Measurements from ENCODE around the gene MRPL55. TPM values are rescaled to one million over a fixed set of nuclear protein-coding genes. Genes with fewer than 3 reads are reported as not detected.
A peak's percentile ranks its signal among the peaks of the same experiment; 100 is the strongest.

MRPL55 gene
- total RNA-seq, 1 experiment from 2014 or later, result 201 TPM

DNA sequence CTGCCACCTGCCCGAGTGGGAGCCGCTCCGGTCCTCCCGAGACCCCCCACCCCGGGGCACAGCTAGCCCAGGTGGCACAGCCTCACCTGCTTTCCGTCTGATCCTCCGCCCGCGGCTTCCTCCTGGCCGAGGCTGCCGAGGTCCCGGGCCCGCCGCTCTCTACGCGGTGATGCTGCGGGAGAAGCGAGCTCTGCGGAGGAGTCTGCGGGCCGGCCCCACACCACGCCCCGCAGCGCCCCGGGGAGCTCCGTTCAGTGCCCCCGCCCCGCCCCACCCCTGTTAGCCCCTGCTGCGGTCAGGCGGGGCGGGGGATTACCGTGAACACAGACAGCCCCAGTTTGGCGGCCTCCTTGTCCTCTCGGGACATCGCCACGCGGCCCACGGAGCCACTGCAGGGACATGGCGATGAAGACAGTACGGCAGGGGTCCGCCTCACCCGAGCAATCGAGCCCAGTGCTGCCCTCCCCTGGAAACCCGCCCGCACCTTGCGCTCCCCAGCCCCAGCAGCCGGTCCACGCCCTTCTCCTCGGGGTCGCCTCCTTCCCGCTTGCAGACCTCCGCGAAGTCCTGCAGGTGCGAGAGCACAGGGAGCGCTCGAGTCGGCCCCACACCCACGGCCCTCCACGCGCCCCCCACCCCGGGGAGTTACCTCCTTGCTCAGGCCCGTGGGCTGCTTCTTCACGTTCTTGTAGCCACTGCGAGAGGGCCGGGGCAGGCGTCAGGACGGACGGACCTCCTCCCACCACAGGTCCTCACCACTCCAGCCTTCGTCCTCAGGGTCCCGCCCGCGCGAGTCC lies 6.9 kb downstream of the MRPL55 start:
- peak; percentile 57 for DNase-seq (ENCODE audit: low spot score)

DNA sequence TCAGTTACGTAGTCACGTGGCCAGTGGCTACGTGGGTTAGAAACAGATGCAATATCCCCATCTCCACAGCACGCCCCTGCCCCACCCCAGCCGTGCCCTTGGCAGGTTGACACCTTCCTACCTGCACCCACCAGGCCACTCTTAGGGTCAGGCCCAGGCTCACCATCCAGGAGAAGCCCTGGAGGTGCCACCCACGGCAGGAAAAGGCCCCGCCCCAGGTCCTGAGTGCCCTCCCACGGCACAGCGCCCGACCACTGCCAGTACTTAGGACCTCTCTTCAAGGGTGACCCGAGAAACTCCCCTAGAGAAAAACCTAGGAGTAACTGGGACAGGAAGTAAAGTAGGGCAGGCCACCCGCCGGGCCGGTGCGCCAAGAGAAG lies 7.5 kb downstream of the MRPL55 start:
- no peak for DNase-seq (ENCODE audit: low spot score)

DNA sequence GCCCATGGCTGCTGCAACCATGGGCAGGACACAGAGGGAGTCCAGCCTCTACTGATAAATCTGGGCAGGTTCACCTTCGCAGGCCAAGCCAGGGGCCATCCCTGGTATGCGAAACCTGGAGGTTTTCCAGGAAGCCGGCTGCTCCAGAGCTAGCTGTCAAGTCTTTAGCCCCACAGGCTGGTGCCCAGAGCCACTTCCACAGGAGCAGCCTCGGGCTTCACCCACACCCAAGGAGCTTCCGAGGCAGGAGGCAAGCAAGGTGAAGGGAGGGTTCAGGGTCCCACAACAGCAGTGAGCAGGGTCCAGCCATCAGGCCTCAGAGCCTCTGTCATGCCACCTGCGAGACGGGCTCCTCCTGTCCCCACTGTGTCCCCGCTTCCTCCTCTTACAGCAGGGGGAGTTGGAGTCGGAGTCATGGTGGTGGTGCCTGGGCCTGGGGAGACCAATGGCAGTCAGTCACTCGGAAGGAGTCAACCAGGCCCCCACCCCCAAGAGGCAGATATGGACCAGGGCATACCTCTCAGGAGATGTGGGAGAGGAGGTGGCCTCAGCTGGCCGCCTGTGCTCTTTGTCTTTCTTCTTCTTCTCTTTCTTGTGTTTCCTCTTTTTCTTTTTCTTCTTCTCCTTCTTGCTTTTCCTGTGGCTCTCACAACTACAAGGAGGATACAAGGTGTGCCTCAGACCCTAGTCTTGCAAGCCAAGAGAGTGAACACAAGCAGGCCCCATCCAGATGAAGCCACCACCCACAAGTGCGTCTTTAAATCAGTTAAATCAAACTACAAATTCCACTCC lies 8.1 kb downstream of the MRPL55 start:
- no peak for DNase-seq (ENCODE audit: low spot score)

DNA sequence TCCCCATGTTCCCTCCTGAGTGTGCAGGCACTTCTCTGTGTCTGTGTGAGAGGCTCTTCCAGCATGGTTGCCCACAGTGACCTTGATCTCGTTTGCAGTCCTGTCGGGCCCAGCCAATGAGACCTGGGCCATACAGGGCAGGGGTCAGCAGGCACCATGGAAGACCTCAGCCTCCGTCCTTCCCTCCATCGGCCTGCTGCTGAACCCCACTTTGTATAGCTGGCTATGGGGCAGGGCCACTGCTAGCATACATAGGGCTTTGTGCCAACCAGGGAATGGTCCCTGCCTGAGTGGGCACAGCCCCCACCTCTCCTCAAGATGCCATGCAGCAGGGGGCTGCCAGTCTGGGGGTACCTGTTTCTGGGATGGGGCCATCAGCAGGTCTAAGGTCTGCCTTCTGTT lies 9.8 kb downstream of the MRPL55 start:
- DNase-seq (ENCODE audit: low spot score), result no peak

DNA sequence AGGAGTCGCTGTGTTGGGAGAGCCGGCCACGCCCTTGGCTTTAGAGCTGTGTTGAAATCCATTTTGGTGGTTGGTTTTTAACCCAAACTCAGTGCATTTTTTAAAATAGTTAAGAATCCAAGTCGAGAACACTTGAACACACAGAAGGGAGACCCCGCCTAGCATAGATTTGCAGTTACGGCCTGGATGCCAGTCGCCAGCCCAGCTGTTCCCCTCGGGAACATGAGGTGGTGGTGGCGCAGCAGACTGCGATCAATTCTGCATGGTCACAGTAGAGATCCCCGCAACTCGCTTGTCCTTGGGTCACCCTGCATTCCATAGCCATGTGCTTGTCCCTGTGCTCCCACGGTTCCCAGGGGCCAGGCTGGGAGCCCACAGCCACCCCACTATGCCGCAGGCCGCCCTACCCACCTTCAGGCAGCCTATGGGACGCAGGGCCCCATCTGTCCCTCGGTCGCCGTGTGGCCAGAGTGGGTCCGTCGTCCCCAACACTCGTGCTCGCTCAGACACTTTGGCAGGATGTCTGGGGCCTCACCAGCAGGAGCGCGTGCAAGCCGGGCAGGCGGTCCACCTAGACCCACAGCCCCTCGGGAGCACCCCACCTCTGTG lies 10.7 kb downstream of the MRPL55 start:
- no peak for DNase-seq (ENCODE audit: low spot score)

DNA sequence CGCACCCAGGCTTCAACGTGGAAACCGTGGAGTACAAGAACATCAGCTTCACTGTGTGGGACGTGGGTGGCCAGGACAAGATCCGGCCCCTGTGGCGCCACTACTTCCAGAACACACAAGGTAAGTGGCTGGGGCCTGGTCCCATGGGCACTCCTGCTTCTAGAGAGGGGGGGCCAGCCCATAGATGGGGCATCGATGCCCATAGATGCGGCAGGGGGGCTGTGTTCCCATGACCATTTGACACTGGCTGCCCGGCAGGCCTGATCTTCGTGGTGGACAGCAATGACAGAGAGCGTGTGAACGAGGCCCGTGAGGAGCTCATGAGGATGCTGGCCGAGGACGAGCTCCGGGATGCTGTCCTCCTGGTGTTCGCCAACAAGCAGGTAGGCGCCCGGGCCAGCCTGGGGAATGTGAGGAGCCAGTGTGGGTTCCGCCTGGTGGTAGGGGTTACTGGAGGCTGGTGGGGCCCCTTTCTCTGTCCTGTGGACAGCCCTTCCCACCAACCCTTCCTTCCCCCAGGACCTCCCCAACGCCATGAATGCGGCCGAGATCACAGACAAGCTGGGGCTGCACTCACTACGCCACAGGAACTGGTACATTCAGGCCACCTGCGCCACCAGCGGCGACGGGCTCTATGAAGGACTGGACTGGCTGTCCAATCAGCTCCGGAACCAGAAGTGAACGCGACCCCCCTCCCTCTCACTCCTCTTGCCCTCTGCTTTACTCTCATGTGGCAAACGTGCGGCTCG lies 11.6 kb downstream of the MRPL55 start:
- no peak for DNase-seq (ENCODE audit: low spot score)

DNA sequence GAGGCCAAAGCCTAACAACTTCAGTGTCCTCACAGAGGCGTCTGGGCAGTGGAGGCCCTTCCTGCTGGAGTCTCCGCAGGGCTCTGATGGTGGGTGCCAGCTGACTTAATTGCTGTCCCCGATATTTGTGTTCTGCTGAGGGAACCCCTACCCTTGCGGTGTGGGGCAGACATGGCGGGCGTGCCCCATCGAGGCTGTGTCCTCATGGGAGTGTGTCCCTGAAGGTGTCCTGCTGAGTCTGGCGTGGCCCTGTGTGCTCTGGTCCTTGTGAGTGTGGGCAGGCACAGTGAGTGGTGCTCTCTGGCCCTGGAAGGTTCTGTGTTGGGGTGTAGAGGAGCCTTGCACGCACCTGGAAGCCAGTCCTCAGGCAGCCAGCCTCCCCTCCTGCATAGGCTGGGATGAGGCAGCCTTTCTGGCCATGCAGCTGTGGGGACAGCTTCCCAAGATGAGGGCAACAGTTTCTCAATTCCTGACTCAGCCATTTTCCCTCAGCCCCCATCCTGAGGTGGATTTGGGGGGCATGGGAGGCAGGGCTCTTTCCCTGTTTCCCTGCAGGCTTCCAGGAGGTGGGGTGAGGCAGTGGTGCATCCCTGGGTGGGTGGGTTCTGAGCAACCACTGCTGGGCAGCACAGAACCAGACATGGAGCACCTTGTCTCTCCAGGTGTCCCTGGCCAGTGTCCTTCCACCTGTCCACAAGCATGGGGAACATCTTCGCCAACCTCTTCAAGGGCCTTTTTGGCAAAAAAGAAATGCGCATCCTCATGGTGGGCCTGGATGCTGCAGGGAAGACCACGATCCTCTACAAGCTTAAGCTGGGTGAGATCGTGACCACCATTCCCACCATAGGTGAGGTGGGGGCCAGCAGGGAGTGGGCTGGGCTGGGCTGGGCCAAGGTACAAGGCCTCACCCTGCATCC lies 12.4 kb downstream of the MRPL55 start:
- DNase-seq (ENCODE audit: low spot score), result no peak

DNA sequence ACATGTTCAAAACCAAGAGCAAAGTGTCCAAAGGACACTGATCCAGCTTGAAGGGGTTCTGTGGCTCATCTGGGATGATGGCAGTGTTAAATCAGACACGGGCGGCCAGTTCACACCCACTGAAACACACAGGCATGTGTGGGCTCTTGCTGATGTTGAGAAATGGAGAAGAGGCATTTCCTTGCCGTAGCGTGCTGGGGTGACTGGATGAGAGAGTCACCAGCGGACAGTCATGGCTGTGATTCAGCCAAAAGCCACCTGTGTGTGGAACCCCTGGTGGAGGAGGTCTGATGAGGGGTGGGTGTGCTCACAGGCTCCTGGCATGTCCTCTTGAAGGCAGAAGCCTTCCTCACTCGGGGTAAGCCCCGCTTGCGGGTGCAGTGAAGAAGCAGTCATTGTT lies 13.2 kb downstream of the MRPL55 start:
- no peak for DNase-seq (ENCODE audit: low spot score)

DNA sequence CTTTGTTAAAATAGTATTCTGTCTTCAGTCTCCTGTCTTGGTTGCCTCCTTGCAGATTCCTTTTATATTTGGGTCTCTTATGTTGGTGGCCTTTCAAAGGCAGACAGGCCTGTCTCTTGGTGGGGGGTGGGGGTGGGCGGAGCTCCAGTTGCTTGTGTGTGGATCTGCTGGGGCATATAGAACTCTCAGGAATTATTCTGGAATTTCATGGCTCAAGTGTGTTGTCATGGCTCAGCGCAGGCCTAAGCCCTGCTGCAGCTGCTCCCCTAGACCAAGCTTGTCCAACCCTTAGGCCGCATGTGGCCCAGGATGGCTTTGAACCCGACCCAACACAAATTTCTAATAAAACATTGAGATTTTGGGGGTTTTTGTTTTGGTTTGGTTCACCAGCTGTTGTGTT lies 13.9 kb downstream of the MRPL55 start:
- DNase-seq (ENCODE audit: low spot score), result no peak

DNA sequence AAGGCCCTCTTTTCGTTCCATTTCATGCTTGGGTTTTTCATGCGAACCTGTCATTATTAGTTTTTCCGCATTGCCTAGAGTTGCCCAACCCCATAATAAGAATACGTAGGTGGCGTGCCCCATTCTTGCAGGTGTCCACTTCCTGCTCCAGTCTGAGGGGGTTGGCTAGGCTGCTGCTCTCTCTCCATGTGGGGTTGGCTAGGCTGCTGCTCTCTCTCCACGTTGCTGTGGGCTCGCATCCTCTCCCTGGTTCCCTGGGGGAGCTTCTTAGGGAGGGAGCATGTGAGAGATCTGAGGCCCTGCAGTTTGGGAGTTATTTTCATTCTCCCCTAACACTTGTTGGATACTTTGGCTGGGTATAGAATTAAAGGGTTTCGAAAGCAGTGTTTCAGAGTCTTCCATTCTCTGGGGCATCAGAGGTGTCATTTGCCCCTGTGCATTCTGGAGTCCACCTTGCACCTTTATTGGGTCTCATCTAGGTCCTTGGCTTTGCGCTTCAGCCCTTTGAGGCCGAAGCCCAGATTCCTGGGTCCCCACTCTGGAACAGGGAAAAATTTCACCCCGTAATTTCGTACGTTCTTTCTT lies 14.6 kb downstream of the MRPL55 start:
- no peak for DNase-seq (ENCODE audit: low spot score)

DNA sequence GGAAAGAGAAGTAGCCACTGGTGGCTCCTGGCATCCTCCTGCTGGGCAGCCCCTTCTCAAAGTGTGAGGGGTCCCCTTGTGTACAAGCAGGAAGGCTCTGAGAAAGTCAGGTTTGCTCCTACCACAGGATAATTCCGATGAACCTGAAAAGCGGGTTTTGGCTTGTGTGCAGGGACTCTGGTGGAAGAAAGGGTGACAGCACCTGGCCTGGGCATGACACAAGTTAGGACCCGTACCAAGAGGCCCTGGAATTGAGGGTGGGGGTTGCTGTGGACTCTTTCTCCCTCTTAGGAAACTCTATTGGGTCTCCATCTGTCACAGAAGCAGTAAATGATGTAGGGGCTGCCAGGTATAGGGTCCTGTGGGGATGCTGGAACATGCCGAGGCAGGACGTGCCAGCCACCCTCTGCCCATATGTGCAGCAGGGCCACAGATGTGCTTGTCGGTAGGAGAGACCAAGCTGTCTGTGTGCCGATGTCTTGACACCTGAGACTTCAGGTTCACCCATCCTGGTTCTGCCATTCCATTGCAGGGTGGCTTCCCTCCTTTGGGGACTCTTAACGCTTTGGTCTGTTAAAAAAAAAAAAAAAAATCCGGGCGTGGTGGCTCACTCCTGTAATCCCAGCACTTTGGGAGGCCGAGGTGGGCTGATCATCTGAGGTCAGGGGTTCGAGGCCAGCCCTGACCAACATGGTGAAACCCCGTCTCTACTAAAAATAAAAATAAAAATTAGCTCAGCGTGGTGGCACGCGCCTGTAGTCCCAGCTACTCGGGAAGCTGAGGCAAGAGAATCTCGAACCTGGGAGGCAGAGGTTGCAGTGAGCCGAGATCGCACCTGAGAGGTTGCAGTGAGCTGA lies 15.8 kb downstream of the MRPL55 start:
- no peak for DNase-seq (ENCODE audit: low spot score)

DNA sequence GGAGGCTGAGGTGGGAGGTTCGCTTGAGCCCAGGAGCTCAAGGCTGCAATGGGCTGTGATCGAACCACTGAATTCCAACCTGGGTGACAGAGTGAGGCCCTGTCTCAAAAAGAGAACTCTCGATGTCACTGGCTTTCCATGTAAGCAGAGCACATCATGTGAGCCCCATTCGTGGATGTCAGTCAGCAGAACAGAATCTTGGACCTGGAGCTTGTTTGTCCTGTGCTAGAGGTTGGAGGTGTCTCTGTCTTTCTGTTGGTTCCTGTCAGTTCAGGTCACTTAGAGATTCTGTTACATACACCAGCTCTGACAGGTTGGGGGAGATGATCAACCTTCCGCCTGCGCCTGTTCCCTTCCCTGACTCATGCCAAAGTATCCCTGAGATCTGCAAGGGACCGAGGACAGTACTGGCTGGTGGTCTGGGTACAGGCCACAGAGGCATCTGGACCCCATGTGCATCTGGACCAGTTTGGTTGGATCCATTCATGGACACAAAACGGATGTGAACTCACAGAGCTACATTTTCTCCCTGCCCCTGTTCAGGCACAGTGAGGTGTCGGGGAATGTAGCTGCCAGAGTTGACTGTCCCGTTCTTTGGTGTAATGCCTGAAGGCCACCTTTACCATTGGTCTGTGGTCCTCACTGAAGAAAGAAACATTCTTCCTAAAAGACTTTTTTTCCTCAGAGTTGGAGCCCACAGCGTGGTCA lies 16.6 kb downstream of the MRPL55 start:
- no peak for DNase-seq (ENCODE audit: low spot score)

DNA sequence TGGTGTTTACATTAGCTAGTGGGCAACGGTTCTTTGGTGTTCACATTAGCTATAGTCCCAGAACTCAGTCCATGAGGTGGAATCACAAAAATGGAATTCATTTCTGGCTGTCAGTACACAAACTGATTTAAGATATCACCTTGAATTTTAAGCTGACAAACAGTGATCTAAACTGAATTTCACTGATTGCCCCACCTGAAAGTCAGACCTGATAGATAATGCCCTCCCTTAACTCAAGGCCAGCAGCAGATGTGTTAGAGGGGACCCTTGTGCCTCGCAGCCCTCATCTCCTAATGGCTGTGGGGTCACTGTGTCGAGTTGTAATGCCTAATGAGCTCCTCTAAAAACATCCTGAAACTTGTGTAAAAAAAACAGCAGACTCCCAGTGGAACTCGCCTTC lies 18.0 kb downstream of the MRPL55 start:
- DNase-seq (ENCODE audit: low spot score), result no peak

DNA sequence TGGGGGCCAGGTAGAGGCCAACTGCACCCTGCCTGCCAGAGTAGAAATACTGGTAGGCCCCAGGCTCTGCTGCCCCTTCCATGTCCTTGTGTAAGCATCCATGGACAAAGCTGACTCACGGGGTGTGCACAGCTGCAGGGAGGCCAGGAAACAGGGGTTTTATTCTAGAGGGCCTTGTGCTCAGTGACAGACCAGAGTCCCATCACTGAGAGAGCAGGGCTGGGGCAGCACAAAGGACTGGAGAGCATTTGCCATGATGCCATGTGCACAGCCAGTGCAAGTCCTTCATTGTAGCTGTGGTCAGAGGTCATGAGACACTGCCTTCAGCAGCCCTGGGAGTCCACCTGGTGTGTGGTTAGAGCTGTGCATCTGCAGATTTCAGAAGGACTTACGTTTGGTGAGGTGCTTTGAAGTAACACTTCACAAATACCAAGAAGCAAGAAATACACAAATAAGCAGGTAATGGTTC lies 18.5 kb downstream of the MRPL55 start:
- DNase-seq (ENCODE audit: low spot score), result no peak

DNA sequence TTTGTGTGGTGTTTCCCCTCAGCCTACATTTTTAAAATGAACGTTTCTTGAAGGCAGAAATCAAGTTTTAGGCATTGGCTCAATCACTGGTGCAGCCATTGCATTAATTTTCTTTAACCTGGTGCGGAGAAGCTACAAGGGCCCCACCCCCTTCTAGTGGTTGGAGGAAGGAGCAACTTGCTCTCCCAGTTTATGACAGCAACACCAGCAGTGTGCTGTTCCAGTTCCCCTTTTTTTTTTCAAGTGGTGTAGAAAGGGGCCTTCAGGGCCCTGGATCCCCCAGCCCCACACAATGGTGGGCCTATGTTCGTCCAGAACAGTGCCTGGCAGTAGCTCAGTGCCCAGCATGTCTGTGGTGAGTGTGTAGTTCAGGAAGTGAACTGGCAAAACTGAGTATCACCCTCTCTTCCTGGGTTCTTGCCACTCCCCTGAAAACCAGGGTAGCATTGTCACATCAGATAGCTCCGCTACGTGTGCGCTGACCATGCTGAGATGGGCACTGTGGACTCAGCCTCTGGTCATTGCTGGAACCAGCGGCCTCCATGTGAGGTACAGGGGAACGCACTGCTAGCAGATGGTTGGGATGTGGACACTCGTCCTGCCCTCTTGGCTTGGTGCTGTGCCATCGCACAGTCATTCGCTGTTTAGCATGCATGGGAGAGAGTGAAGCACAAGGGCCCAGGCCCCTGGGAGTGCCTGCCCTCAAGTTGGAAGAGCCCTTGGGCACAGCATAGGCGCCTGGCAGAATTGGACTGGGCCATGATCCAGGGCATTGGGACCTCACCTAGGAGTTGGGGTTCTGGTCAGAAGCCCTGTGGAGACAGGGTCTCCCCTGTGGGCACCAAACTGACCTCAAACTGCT lies 19.3 kb downstream of the MRPL55 start:
- DNase-seq (ENCODE audit: low spot score), result no peak

DNA sequence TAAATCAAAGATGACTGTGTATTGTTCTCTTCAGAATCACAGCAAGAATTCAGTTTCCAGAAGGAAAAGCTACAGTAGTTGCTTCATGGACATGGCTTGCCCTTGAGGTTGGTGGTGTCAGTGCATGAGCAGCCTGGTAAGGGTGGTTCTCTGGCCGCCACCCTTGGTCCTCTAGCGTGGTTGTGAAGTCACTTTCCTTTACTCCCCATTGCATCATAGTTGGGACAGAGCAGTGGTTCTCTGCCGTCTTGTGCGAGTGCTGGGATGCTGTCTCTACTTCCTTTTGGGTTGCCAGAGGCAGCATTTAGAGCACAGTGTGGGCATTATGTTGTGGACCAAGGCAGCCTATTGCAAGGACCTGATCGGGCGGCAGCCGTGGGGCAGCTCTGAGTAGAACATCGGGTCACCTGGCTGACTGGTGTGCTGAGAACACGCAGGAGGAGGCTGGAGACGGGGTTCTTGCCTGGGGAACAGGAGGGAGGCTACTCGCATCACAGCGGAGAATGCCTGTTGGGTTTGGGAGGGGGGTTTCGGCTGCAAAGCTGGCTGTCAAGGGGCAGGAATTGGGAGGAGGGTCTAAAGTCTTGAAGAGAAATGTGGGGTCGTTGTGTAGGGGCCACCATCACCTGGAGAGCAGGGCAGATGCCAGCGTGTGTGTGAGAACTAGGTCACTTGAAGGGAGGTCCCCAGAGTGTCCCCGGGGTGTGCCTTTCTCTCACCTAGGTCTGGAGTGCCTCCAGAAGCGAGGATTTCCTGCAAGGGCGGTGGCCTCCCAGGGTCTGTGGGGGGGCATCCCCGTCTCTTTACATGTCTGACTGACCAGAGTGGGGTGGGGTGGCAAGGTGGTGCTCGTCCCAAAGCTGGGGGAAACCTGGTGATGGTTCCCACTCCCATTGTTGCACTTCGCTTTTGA lies 20.3 kb downstream of the MRPL55 start:
- DNase-seq (ENCODE audit: low spot score), result no peak
